Mesothelial cell of epicardium (in vitro differentiated cells): Measurements from ENCODE around the gene WBP2NL. TPM values are rescaled to one million over a fixed set of nuclear protein-coding genes. Genes with fewer than 3 reads are reported as not detected.
"Not testable (repeated sequence)": the region's sequence is repeated elsewhere in the genome, so short reads cannot be mapped to it uniquely, and the experiment has no call there.

Source experiments
- DNase-seq, 2 experiments: peaks; one replicate each; pipeline ENCODE4 v3.0.0; 2021; ENCODE audit warnings: low spot score in 2 of 2; ENCODE audit not compliant: unreplicated experiment in 2 of 2
- H3K27ac Mint-ChIP-seq: 2 replicates; pipeline ENCODE4 v1.8.0; 2021; ENCODE audit warnings: mixed read lengths
- H3K27me3 Mint-ChIP-seq: 2 replicates; pipeline ENCODE4 v1.8.0; 2021; ENCODE audit warnings: low read depth, mixed read lengths
- H3K36me3 Mint-ChIP-seq: 2 replicates; pipeline ENCODE4 v1.8.0; 2021; ENCODE audit warnings: mixed read lengths
- H3K4me1 Mint-ChIP-seq: 2 replicates; pipeline ENCODE4 v1.8.0; 2021; ENCODE audit warnings: mixed read lengths
- H3K4me3 Mint-ChIP-seq: 2 replicates; pipeline ENCODE4 v1.8.0; 2021; ENCODE audit warnings: mild to moderate bottlenecking, moderate library complexity, mixed read lengths
- H3K9me3 Mint-ChIP-seq: 2 replicates; pipeline ENCODE4 v1.8.0; 2021; ENCODE audit warnings: mixed read lengths
- CTCF ChIP-seq: fragments of 200-600 bp; sonication (generic); IDR thresholded peaks from one replicate; pipeline ENCODE4 v1.5.0; 2021; ENCODE audit warnings: antibody characterized with exemption; ENCODE audit not compliant: unreplicated experiment
- total RNA-seq: library from RNA; stranded (reverse); gene quantifications from 3 replicates; pipeline ENCODE4 v1.2.1, GENCODE V29; 2021

Gene WBP2NL
- not detected in 3 replicates for total RNA-seq

DNA sequence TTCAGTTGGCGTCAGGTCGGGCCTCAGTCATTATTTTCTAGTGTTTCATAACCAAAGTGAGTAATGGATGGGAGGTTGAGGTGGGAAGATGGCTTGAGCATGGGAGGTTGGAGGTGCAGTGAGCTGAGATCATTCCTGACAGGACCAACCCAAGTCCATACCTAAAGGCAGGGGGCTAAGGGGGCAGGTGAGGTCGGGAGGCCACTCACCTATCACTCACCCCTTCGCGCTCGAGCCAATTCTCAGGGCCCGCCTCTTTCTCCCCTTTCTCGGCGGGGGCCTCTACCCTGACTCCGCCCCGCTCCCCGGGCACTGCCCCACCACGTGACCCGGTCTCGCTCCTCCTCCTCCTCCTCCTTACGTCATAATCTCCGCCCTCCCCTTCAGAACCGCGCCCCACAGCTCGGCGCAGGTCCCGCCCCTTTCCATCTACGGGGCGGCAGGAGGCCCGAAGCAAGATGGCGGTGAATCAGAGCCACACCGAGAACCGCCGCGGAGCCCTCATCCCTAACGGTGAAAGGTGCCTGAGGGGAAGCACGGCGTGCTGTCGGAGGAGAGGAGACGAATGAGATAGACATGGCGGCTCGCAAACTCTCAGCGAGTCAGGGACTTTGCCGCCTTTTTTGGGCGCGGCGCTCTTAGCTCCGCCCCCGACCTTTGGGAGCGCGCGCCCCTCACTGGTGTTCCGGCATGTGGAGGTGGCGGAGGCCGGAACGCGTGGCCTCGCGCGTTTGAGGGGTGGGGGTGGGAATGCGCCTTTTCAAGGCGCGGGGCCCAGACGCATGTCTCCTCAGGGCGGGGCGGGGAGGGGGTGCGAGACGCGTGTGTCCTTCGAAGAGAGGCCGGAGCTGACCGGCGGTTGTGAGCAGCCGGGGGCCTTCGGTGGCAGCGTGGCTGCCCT lies at the start of gene WBP2NL:
TSS of gene WBP2NL (plus strand) at position 428 of the 901 bp plus-strand sequence. CDS start at position 459, 31 bp downstream.
- H3K27me3 Mint-ChIP-seq, result peaks cover 47% of the 10 kb centered on the region
- no peaks in the 10 kb centered on the region for H3K36me3 Mint-ChIP-seq
- no peak within 1 kb of the TSS for H3K27ac Mint-ChIP-seq
- no peaks in the 10 kb centered on the region for H3K4me1 Mint-ChIP-seq
- TF ChIP-seq CTCF, result no peak
- no peaks in the 10 kb centered on the region for H3K9me3 Mint-ChIP-seq
- no peak for DNase-seq
- H3K4me3 Mint-ChIP-seq, result no peak within 1 kb of the TSS

- DNase-seq, H3K27me3 Mint-ChIP-seq, H3K36me3 Mint-ChIP-seq, H3K9me3 Mint-ChIP-seq, H3K27ac Mint-ChIP-seq, H3K4me3 Mint-ChIP-seq: not testable (repeated sequence)
- H3K4me1 Mint-ChIP-seq, result peaks cover 25% of the 10 kb centered on the region
Measured at GRCh38 chr22:41948928-41949296, 49.7 kb upstream of the WBP2NL start.

GRCh38 chr22:41949297-41949965 lies 49.2 kb upstream of the WBP2NL start:
- Mint-ChIP-seq H3K4me3 (no peak overlapping the region), H3K9me3 (no peaks in the 10 kb centered on the region), H3K27ac (no peak overlapping the region), H3K36me3 (peaks cover 1% of the 10 kb centered on the region), H3K27me3 (no peaks in the 10 kb centered on the region), H3K4me1 (peaks cover 25% of the 10 kb centered on the region)
- DNase-seq, result no peak
- no peak for TF ChIP-seq CTCF

DNA sequence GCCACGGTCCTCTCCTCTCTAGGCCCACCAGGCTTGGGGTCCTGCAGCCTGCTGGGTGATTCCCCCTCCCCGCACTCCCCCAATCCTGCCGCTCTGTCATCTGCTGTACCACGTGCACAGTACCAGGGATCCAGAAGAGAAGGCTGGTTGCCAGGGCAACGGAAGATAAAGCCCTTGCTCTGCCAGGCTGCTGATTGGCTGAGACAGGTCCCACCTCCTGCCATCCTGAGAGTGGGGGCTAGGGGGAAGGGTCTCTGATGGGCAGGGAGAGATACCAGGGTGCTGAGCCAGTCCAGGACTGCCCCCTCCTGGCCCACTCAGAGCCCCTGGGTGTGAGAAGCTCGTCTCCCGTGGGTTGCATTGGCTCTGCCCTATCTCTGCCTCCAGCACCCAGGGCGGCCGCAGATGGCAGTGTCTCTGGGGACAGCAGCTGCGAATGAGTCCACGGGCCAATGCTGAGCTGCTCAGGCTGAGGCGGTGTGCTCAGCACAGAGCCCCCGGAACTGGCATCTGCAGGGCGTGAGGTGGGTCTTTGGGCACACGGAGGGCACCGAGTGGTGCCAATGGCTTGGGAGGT lies 46.6 kb upstream of the WBP2NL start, which contains the start of gene SMIM45:
TSS of gene SMIM45 (plus strand) at position 253 of the 577 bp plus-strand sequence.
- no peak for DNase-seq
- Mint-ChIP-seq H3K4me1 (peaks cover 17% of the 10 kb centered on the region), H3K27ac (no peak within 1 kb of the TSS), H3K27me3 (no peaks in the 10 kb centered on the region), H3K36me3 (no peaks in the 10 kb centered on the region), H3K4me3 (no peak within 1 kb of the TSS), H3K9me3 (no peaks in the 10 kb centered on the region)
- TF ChIP-seq CTCF, result no peak

GRCh38 chr22:41952713-41953112 lies 45.9 kb upstream of the WBP2NL start:
- H3K36me3 Mint-ChIP-seq, result no peaks in the 10 kb centered on the region
- no peaks in the 10 kb centered on the region for H3K9me3 Mint-ChIP-seq
- TF ChIP-seq CTCF, result no peak
- H3K27ac Mint-ChIP-seq, result no peak overlapping the region
- H3K4me3 Mint-ChIP-seq, result no peak overlapping the region
- DNase-seq, result no peak
- peaks cover 2% of the 10 kb centered on the region for H3K27me3 Mint-ChIP-seq
- H3K4me1 Mint-ChIP-seq, result peaks cover 16% of the 10 kb centered on the region
